ENCODE measurements around the gene EIF4E3. TPM values are rescaled to one million over a fixed set of nuclear protein-coding genes. Genes with fewer than 3 reads are reported as not detected.

The EIF4E3 gene
- total RNA-seq, 4 donors from 2014 or later: 11.4 to 13.5 (median 12.8) TPM

- DNase-seq (ENCODE audit: low spot score in 2 of 2): no peak
- H3K4me3 ChIP-seq (ENCODE audit: low read depth, poor library complexity, severe bottlenecking): no peak overlapping the region
- no peak for TF ChIP-seq POLR2A (IDR thresholded peaks at IDR 0.05)
- TF ChIP-seq, protein P1, sequence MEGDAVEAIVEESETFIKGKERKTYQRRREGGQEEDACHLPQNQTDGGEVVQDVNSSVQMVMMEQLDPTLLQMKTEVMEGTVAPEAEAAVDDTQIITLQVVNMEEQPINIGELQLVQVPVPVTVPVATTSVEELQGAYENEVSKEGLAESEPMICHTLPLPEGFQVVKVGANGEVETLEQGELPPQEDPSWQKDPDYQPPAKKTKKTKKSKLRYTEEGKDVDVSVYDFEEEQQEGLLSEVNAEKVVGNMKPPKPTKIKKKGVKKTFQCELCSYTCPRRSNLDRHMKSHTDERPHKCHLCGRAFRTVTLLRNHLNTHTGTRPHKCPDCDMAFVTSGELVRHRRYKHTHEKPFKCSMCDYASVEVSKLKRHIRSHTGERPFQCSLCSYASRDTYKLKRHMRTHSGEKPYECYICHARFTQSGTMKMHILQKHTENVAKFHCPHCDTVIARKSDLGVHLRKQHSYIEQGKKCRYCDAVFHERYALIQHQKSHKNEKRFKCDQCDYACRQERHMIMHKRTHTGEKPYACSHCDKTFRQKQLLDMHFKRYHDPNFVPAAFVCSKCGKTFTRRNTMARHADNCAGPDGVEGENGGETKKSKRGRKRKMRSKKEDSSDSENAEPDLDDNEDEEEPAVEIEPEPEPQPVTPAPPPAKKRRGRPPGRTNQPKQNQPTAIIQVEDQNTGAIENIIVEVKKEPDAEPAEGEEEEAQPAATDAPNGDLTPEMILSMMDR (IDR thresholded peaks at IDR 0.05): no peak
- 81 to 82% methylated on average over 2 of the region's 2 CpGs for WGBS, 2 donors
- intact Hi-C loops (cut with DNase I; ENCODE audit: low total_unique reads): no loop called here
Observed at GRCh38 chr3:71676931-71677330, 48.3 kb downstream of the EIF4E3 start.

GRCh38 chr3:71673486-71673885, 51.7 kb downstream of the EIF4E3 start:
- intact Hi-C loops (cut with DNase I; ENCODE audit: low total_unique reads): no loop called here
- TF ChIP-seq, protein P1 (IDR thresholded peaks at IDR 0.05): no peak
- TF ChIP-seq POLR2A (IDR thresholded peaks at IDR 0.05): no peak
- no peak for DNase-seq (ENCODE audit: low spot score in 2 of 2)
- 97 to 100% methylated on average over 1 of the region's 1 CpG for WGBS, 2 donors
- no peak overlapping the region for H3K4me3 ChIP-seq (ENCODE audit: low read depth, poor library complexity, severe bottlenecking)

DNA sequence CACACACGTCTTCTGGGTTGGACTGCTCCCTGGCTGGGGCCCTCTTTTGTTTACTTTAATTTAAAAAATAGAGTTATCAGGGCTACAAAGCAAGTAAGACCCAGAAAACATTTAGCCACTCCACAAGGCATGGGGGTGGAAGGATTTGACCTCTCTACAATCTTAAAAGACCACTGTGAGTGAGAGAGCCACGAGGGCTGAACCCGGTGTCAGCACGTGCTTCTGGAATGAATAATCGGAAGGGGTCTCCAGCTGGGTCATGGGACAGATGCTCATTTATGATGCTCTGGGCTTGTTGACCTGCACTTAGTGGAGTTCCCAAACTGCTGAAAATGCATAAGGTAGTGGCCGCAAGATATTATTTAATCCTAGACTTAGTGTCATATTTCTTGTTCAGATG, 52.4 kb downstream of the EIF4E3 start:
- no peak for TF ChIP-seq POLR2A (IDR thresholded peaks at IDR 0.05)
- TF ChIP-seq, protein P1 (IDR thresholded peaks at IDR 0.05): no peak
- no peak for DNase-seq (ENCODE audit: low spot score in 2 of 2)
- H3K4me3 ChIP-seq (ENCODE audit: low read depth, poor library complexity, severe bottlenecking): no peak overlapping the region
- WGBS, 2 donors: 89 to 92% methylated on average over 6 of the region's 6 CpGs
- intact Hi-C loops (cut with DNase I; ENCODE audit: low total_unique reads): no loop called here

DNA sequence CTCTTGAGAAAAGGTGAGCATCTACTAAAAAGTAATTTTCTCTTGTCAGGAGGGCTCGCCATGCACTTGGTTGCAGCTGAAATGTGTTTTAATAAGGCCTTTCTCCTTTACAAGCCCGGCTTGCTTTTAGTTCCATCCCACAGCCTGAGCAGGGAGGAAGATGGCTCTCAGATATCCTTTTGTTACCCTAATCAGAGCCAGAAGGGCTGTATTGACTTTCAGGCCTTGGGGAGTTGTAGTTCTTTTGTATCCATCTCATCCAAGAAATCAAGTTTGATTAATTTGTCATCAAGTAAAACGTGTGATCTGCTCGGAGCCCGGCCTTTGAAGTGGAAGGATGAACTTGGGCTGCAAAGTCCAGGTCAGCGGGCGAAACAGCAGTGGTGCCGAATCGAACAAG, 52.9 kb downstream of the EIF4E3 start:
- H3K4me3 ChIP-seq (ENCODE audit: low read depth, poor library complexity, severe bottlenecking): no peak overlapping the region
- no peak for DNase-seq (ENCODE audit: low spot score in 2 of 2)
- 85 to 86% methylated on average over 9 of the region's 9 CpGs for WGBS, 2 donors
- intact Hi-C loops (cut with DNase I; ENCODE audit: low total_unique reads): no loop called here
- TF ChIP-seq POLR2A (IDR thresholded peaks at IDR 0.05): no peak
- TF ChIP-seq, protein P1 (IDR thresholded peaks at IDR 0.05): no peak

DNA sequence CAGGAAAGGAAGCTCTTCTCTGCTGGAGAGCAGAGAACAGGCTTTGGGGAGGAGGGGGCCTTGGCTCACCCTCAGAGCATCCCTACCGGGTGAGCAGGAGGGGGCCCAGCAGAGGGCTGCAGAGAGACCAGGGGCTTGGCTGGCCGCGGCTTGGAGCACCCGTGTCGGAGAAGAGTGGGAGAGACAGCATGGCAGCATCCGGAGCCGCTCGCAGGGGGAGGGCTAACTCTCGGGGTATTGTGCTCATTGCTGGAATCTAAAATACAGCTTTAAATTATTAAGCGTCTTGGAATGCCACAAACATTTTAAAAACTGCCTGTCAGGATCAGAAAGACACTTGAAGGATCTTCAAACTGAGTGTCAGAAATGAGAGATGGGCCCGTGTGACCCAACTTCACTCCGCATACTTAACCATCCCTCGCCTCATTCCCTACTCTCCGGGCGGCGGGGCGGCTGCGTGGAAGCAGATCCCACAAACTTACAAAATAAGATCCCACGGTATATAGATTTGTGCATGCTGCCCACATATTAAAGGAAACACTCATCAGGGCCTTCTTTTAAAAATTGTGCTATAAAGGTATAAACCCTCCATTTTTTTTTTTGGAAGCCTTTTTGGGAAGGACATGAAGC, 53.9 kb downstream of the EIF4E3 start:
- TF ChIP-seq POLR2A (IDR thresholded peaks at IDR 0.05): no peak
- TF ChIP-seq, protein P1 (IDR thresholded peaks at IDR 0.05): no peak
- intact Hi-C loops (cut with DNase I; ENCODE audit: low total_unique reads): no loop called here
- WGBS, 2 donors: 82 to 94% methylated on average over 19 of the region's 19 CpGs
- DNase-seq (ENCODE audit: low spot score in 2 of 2): no peak
- H3K4me3 ChIP-seq (ENCODE audit: low read depth, poor library complexity, severe bottlenecking): no peak overlapping the region

- TF ChIP-seq, protein P1 (IDR thresholded peaks at IDR 0.05): no peak
- TF ChIP-seq POLR2A (IDR thresholded peaks at IDR 0.05): no peak
- no peak for DNase-seq (ENCODE audit: low spot score in 2 of 2)
- intact Hi-C loops (cut with DNase I; ENCODE audit: low total_unique reads): no loop called here
- 71 to 73% methylated on average over 3 of the region's 3 CpGs for WGBS, 2 donors
- no peak overlapping the region for H3K4me3 ChIP-seq (ENCODE audit: low read depth, poor library complexity, severe bottlenecking)
Observed at GRCh38 chr3:71662568-71662967, 62.6 kb downstream of the EIF4E3 start.

Measured in lower leg skin (tissue), 4 donors.